ENCODE results near the gene ABCE1.
A peak's percentile ranks its signal among the peaks of the same experiment; 100 is the strongest.

The ABCE1 gene

DNA sequence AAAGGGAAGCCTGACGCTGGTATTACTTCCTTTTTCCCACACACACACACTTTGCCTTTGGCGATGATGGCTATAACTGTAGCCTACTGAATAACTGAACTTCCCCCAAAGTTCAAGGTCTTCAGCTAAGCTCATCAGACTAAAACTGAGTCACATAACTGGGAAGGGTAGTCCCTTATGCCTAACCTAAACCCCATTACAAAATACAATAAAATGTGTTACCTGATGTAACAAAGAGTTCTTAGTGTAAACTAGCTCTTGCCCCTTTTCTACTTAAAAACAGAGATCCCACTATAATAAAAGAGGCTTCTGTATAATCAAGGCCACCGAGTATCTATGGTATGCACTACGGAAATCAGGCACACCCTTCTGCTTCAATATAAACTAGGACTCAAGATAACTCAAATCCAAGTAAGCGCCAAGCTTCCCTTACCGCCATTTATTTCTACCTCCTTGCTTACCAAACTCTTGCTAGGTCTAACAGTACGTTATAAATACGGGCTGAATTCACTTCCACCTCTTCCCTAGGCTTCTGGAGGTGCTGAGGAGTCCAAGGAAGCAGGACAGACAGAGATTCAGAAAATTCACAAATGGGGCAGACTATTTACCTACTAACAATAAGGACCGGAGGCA lies 79.9 kb downstream of the ABCE1 start:
- peak; percentile 70 to 93 (median 83) for DNase-seq

DNA sequence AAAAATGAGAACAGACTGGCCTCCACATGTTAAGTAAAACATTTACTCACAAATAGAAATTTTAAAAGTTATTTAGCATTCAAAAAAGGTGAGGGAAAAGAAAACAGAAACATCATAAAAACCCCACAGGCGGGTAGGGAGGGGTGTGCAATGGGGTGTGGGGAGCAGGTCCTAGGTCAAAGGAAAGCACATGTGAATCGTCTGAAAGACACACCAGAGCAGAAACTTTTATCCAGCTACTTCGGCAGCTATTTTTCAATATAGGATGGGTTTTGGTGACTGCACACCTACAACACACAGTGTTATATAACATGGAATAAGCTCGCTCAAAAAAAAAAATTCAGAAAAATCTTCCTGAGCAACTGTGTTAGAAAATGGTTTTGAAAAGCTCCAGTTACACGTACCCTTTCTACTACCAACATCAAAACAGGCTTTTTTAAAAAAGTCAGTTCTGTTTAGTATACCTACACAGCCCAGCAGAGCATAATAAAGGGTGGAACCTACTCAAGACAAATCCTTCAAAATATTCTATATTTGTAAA lies 80.7 kb downstream of the ABCE1 start:
- peak; percentile 13 to 27 (median 18) for DNase-seq
